ENCODE data around the gene ZNF579. TPM values are rescaled to one million over a fixed set of nuclear protein-coding genes. Genes with fewer than 3 reads are reported as not detected.

The ZNF579 gene
- total and polyA plus RNA-seq, 2 of the 13 experiments (the other 11 are each of a cell fraction or from before 2014, with no cell fraction given): 2.1 to 2.9 TPM

GRCh38 chr19:55599842-55600661 is 19.4 kb upstream of the ZNF579 start, which contains the start of gene ZNF524 (continued):
- TF ChIP-seq FOXJ3 (CRISPR knock-in tag; IDR thresholded peaks at IDR 0.05; ENCODE audit: borderline replicate concordance) (no peak), CAMTA2 (CRISPR knock-in tag; IDR thresholded peaks at IDR 0.05; ENCODE audit: borderline replicate concordance) (no peak), DRAP1 (CRISPR knock-in tag; IDR thresholded peaks at IDR 0.05) (peak; percentile 38; the same call in 1 of the 2 replicates), IKZF1 (IDR thresholded peaks at IDR 0.05) (no peak), NFYC (CRISPR knock-in tag; IDR thresholded peaks at IDR 0.05) (peak; percentile 61), GATAD2A (CRISPR knock-in tag; IDR thresholded peaks at IDR 0.05) (peak; percentile 12; the same call in 1 of the 2 replicates), NFRKB (IDR thresholded peaks at IDR 0.05) (no peak; the same call in 1 of the 2 replicates), NR2F2 (IDR thresholded peaks at IDR 0.05; ENCODE audit: borderline replicate concordance, low read depth) (peak; percentile 20; the same call in 1 of the 2 replicates), ZSCAN21 (CRISPR knock-in tag; IDR thresholded peaks at IDR 0.05; ENCODE audit: borderline replicate concordance) (no peak), EEA1 (CRISPR knock-in tag; IDR thresholded peaks at IDR 0.05; ENCODE audit: borderline replicate concordance) (no peak), BRCA1 (CRISPR knock-in tag; IDR thresholded peaks at IDR 0.05) (no peak), ZKSCAN1 (IDR thresholded peaks at IDR 0.05; ENCODE audit: low read length) (no peak), HOXA9 (CRISPR knock-in tag; IDR thresholded peaks at IDR 0.05; ENCODE audit: borderline replicate concordance) (no peak), RORA (CRISPR knock-in tag; IDR thresholded peaks at IDR 0.05) (no peak), NCOA2 (CRISPR knock-in tag; IDR thresholded peaks at IDR 0.05) (no peak), SOX5 (CRISPR knock-in tag; IDR thresholded peaks at IDR 0.05; ENCODE audit: borderline replicate concordance) (peak; percentile 40; the same call in 1 of the 2 replicates), ZNF343 (CRISPR knock-in tag; IDR thresholded peaks at IDR 0.05) (no peak), MLXIP (CRISPR knock-in tag; IDR thresholded peaks at IDR 0.05; ENCODE audit: borderline replicate concordance) (no peak), KDM3A (CRISPR knock-in tag; IDR thresholded peaks at IDR 0.05; ENCODE audit: low read depth) (no peak), FOSL1 (CRISPR knock-in tag; IDR thresholded peaks at IDR 0.05; ENCODE audit: borderline replicate concordance) (no peak), HNRNPK (IDR thresholded peaks at IDR 0.05; ENCODE audit: low read depth, low read length, poor library complexity, severe bottlenecking) (peak; percentile 73), ZC3H13 (CRISPR knock-in tag; IDR thresholded peaks at IDR 0.05) (peak; percentile 0; the same call in 1 of the 2 replicates), ZNF781 (CRISPR knock-in tag; IDR thresholded peaks at IDR 0.05; ENCODE audit: borderline replicate concordance, not compliant biosample characterization) (no peak), ATM (IDR thresholded peaks at IDR 0.05; ENCODE audit: borderline replicate concordance) (no peak), MEF2D (CRISPR knock-in tag; IDR thresholded peaks at IDR 0.05) (no peak), AKAP8 (CRISPR knock-in tag; IDR thresholded peaks at IDR 0.05) (no peak)
- TF ChIP-seq, protein P1, sequence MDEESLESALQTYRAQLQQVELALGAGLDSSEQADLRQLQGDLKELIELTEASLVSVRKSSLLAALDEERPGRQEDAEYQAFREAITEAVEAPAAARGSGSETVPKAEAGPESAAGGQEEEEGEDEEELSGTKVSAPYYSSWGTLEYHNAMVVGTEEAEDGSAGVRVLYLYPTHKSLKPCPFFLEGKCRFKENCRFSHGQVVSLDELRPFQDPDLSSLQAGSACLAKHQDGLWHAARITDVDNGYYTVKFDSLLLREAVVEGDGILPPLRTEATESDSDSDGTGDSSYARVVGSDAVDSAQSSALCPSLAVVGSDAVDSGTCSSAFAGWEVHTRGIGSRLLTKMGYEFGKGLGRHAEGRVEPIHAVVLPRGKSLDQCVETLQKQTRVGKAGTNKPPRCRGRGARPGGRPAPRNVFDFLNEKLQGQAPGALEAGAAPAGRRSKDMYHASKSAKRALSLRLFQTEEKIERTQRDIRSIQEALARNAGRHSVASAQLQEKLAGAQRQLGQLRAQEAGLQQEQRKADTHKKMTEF (CRISPR knock-in tag; IDR thresholded peaks at IDR 0.05): no peak
- TF ChIP-seq, protein P2, sequence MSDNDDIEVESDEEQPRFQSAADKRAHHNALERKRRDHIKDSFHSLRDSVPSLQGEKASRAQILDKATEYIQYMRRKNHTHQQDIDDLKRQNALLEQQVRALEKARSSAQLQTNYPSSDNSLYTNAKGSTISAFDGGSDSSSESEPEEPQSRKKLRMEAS (IDR thresholded peaks at IDR 0.05): peak; percentile 73; the same call in 1 of the 2 replicates
